Activated CD4-positive, CD25-positive, alpha-beta regulatory T cell treated with anti-CD3 and anti-CD28 coated beads, Interleukin-2, amount 50 U/mL, for 72 hours (primary cell): Measurements from ENCODE around the gene KLHL3.
"Not testable (repeated sequence)": the region's sequence is repeated elsewhere in the genome, so short reads cannot be mapped to it uniquely, and the experiment has no call there.

ENCODE experiments used
- DNase-seq: peaks from one replicate; pipeline ENCODE4 v3.0.0; 2021

KLHL3 gene

GRCh38 chr5:137735555-137736284 is at the start of gene KLHL3:
TSS of gene KLHL3 (minus strand) at chr5:137736089. CDS start at chr5:137735646, 443 bp downstream.
- peak; percentile 36 for DNase-seq

GRCh38 chr5:137782984-137783536 is 47.2 kb upstream of the KLHL3 start:
- DNase-seq, result no peak

GRCh38 chr5:137782055-137782454 is 46.2 kb upstream of the KLHL3 start:
- DNase-seq, result no peak

- DNase-seq, result no peak
These were observed 43.1 kb upstream of the KLHL3 start for GRCh38 chr5:137778772-137779564.

GRCh38 chr5:137767937-137768336 is 32.0 kb upstream of the KLHL3 start:
- not testable (repeated sequence) for DNase-seq

- no peak for DNase-seq
These were observed 25.7 kb upstream of the KLHL3 start for GRCh38 chr5:137761566-137761965.

- no peak for DNase-seq
These were observed 25.0 kb upstream of the KLHL3 start for GRCh38 chr5:137760719-137761516.

- DNase-seq, result no peak
These were observed 24.4 kb upstream of the KLHL3 start for GRCh38 chr5:137760294-137760693.

- no peak for DNase-seq
These were observed 22.9 kb upstream of the KLHL3 start for GRCh38 chr5:137758715-137759306.

GRCh38 chr5:137758121-137758520 is 22.2 kb upstream of the KLHL3 start:
- no peak for DNase-seq

GRCh38 chr5:137757634-137758033 is 21.7 kb upstream of the KLHL3 start:
- DNase-seq, result no peak

- peak; percentile 35 for DNase-seq
These were observed 19.3 kb upstream of the KLHL3 start for GRCh38 chr5:137754961-137755762.

GRCh38 chr5:137754188-137754960 is 18.5 kb upstream of the KLHL3 start, which contains the start of gene HNRNPA0:
TSS of gene HNRNPA0 (minus strand) at chr5:137754363. CDS start at chr5:137754066, 297 bp downstream.
- DNase-seq, result peak; percentile 98

GRCh38 chr5:137753691-137754187 is 17.9 kb upstream of the KLHL3 start:
- DNase-seq, result no peak

GRCh38 chr5:137752905-137753690 is 17.2 kb upstream of the KLHL3 start:
- peak; percentile 60 for DNase-seq

GRCh38 chr5:137751869-137752491 is 16.1 kb upstream of the KLHL3 start:
- no peak for DNase-seq

GRCh38 chr5:137750436-137750835 is 14.5 kb upstream of the KLHL3 start:
- DNase-seq, result no peak

- DNase-seq, result no peak
These were observed 12.0 kb upstream of the KLHL3 start for GRCh38 chr5:137747848-137748247.

- DNase-seq, result peak; percentile 39
These were observed 7.2 kb upstream of the KLHL3 start for GRCh38 chr5:137743031-137743640.
